ENCODE data around the gene DMBX1.

DMBX1 gene

DNA sequence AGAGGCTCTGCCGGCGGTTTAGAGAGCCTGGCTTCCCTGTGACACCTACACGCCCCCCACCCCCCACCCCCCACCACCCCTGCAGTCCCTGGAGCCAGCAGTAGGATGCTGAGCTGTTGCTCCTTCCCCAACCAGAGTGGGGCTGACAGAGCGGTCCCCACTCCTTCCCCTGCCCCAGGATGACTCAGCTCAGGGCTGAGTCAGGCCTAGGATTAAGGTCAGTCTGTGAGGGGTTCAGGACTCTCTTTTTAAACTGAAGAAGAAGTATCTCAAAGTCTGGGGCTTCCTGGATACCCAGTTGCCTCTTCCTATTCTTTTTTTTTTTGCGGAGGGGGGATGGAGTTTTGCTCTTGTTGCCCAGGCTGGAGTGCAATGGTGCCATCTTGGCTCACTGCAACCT is 19.1 kb downstream of the DMBX1 start:
- DNase-seq: no peak

GRCh38 chr1:46510341-46510997 is 20.8 kb downstream of the DMBX1 start:
- DNase-seq: no peak

- DNase-seq: no peak
Measured at GRCh38 chr1:46510998-46511365, 21.3 kb downstream of the DMBX1 start.

DNA sequence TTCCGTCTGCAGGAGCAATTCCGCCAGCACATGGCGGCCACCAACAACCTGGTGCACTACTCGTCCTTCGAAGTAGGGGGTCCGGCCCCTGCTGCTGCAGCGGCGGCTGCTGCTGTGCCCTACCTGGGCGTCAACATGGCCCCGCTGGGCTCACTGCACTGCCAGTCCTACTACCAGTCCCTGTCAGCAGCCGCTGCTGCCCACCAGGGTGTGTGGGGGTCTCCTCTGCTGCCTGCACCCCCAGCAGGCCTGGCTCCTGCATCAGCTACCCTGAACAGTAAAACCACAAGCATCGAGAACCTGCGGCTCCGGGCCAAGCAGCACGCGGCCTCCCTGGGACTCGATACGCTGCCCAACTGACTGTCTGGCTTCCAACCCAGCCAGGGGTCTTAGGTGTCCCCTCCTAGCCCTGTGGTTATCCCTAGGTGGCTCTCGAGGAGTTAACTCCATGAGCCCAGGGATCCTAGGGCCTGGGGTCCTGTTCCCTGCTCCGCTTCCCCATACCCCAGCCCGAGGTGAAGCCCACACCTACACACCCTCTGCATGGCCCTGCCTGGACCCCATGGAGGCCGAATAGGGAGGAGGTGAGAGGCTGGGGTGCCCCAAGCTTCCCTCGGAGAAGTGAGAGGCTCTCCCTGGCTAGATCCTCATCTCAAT is 22.6 kb downstream of the DMBX1 start:
- no peak for DNase-seq

GRCh38 chr1:46512792-46513190 is 23.2 kb downstream of the DMBX1 start:
- DNase-seq: no peak

DNA sequence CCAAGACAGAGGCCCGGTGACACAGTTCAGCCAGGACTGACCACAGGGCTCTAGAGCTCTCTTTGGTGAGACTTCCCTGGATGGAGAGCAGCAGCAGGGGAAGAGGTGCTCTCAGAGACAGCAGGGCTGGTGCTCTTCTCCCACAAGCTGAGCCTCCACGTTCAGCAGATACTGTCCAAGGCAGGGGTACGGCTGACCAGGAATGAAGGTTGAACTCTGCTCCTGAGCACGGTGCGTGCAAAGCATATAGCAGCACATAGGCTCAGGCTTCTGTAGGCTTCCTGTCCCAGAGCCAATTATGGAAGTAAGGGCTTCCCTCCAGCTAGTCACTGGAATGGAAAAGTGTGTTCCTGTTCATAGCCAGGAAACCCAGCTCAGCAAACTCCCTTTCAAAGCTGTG is 23.9 kb downstream of the DMBX1 start:
- DNase-seq: no peak

- DNase-seq: no peak
Measured at GRCh38 chr1:46515576-46515975, 25.9 kb downstream of the DMBX1 start.

GRCh38 chr1:46516200-46516950 is 26.7 kb downstream of the DMBX1 start:
- no peak for DNase-seq

DNA sequence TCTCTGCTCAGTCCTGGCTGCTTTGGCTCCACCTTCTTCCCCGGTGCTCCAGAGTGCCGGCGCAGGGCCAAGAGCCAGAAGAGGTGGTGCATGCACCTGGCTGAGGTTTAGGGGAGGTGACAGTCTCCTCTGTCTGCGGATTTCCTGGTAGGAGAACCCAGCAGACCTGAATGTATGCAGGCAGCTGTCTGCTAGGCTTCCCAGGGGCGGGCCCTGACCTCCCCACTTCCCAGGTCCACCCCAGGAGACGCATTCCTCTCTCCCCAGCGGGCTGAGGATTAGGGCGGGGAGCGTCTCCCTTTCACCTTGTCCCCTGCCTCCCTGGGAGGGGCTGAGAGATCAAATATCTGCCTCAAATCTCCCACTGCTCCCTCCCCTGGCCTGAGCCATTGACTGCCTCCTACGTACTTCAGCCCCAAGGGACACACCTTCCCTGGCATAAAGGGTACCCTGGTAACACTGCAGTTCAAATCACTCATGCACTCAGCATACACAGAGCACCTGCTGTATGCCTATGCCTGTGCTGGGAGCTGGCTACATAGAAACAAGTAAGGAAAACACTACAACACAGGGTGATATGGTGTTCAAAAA is 27.5 kb downstream of the DMBX1 start:
- DNase-seq: peak; percentile 87

- peak; percentile 51 for DNase-seq
Measured at GRCh38 chr1:46517932-46518498, 28.4 kb downstream of the DMBX1 start.

DNA sequence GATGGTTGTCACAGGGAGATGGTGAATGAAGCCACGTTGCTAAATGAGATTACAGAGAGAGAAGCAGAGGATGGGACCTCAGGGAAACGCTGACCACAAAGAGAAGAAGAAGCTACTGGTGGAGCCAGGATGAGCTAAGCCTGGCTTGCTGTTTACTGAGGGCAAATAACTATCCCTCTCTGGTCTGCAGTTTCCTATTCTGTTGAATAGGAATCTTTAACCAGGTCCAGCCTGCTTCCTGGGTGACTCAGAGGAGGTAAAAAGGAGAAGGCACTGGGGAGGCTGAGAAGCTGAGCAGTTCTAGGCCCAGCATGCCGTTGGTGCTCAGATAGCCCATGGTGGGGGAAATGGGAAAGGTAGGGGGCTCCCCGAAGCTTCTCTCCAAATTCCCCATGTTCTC is 29.6 kb downstream of the DMBX1 start:
- no peak for DNase-seq

GRCh38 chr1:46520063-46520911 is 30.7 kb downstream of the DMBX1 start:
- DNase-seq: peak; percentile 97

GRCh38 chr1:46521414-46521813 is 31.8 kb downstream of the DMBX1 start:
- DNase-seq: no peak

GRCh38 chr1:46522184-46522968 is 32.7 kb downstream of the DMBX1 start:
- peak; percentile 76 for DNase-seq

GRCh38 chr1:46522969-46523320 is 33.3 kb downstream of the DMBX1 start:
- DNase-seq: no peak

- peak; percentile 34 for DNase-seq
Measured at GRCh38 chr1:46523496-46524353, 34.1 kb downstream of the DMBX1 start.

- DNase-seq: no peak
Measured at GRCh38 chr1:46524843-46525242, 35.2 kb downstream of the DMBX1 start.

GRCh38 chr1:46525253-46525983 is 35.8 kb downstream of the DMBX1 start:
- DNase-seq: peak; percentile 52

DNA sequence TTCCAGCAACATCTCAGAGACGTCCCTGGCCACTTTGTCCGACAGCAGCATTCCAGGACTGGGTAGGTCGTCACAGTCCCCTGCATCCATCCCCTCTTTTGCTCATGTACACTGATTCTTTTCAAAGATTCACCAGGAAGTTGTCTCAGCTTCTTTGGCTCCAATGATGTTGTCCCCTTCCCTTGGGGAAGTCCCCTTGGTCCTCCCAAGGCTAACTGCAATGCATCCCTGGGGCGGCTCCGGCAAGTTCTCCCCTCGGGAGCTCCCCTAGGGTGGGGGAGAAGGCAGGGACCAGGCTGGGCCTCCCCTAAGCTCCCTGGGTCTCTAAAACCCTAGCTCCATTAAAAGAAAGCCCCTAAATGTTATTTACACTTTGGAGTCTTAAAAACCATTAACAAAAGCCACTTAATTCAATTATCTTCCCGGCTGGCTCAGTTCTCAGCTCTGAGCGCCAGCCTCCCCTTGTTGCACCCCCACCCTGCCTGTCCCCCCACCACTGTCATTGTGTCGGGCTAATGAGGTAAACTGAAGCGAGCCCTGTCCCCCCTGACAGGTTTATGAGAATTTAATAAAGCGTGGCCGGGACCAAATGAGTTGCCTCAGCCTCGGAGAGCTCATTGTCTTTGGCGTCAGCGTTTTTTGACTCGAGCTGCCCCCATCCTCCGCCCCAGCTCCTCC is 36.5 kb downstream of the DMBX1 start:
- DNase-seq: peak; percentile 90

Measured in NCI-H82 (cell line).